Sigmoid colon (tissue), 7 donors: ENCODE measurements around the gene TSPEAR. TPM values are rescaled to one million over a fixed set of nuclear protein-coding genes. Genes with fewer than 3 reads are reported as not detected.
A peak's percentile ranks its signal among the peaks of the same experiment; 100 is the strongest.

Source experiments
- DNase-seq: peaks from one replicate; pipeline ENCODE4 v3.0.0-alpha.2; 2019
- H3K27ac ChIP-seq, 4 donors: fragments of 200-600 bp; sonication (generic); one replicate each; pipeline ENCODE4 v1.5.1; 2016 to 2019; ENCODE audit warnings: mild to moderate bottlenecking in 1 of 4
- H3K27me3 ChIP-seq, 3 donors: fragments of 200-600 bp; sonication (generic); one replicate each; pipeline ENCODE4 v1.5.1; 2019; ENCODE audit warnings: mild to moderate bottlenecking in 1 of 3
- H3K36me3 ChIP-seq, 4 donors: fragments of 200-600 bp; sonication (generic); one replicate each; pipeline ENCODE4 v1.5.1; 2016 to 2019
- H3K4me1 ChIP-seq, 4 donors: fragments of 200-600 bp; sonication (generic); one replicate each; pipeline ENCODE4 v1.5.1; 2017 to 2019
- H3K4me3 ChIP-seq, 4 donors: fragments of 200-600 bp; sonication (generic); one replicate each; pipeline ENCODE4 v1.5.1; 2017 to 2019; ENCODE audit warnings: mild to moderate bottlenecking in 2 of 4, moderate library complexity in 1 of 4
- H3K9me3 ChIP-seq, 4 donors: fragments of 200-600 bp in 3 of 4; sonication (generic) in 3 of 4; one replicate each; pipeline versions ENCODE4 v1.5.1 to v1.6.1; 2013 to 2019
- EP300 ChIP-seq, 4 donors: sonication (generic); formaldehyde crosslinking; IDR thresholded peaks; one replicate each; pipeline ENCODE4 v1.6.1; 2017; ENCODE audit warnings: antibody characterized with exemption in 4 of 4
- POLR2A ChIP-seq, 2 donors: fragments of 450-650 bp; IDR thresholded peaks; one replicate each; pipeline ENCODE4 v1.6.1; 2016; ENCODE audit warnings: antibody characterized with exemption in 2 of 2, mild to moderate bottlenecking in 2 of 2, moderate library complexity in 2 of 2
- POLR2AphosphoS5 ChIP-seq, 4 donors: sonication (generic); formaldehyde crosslinking; IDR thresholded peaks; one replicate each; pipeline ENCODE4 v1.6.1; 2017; ENCODE audit warnings: antibody characterized with exemption in 4 of 4
- WGBS, 2 donors: extraction: QIAGEN DNeasy Blood & Tissue Kit; methylation state at CpG; one replicate each; pipeline ENCODE4 v1.1.7; 2013; 5-methylcytosine and 5-hydroxymethylcytosine counted together
- intact Hi-C: fragments of 100-400 bp; cut with DNase I; formaldehyde crosslinking; loops from one replicate; pipeline ENCODE4 v1.15.1; 2023
- polyA plus RNA-seq, 3 donors: library from polyadenylated mRNA; stranded (reverse); fragments of 200-250 nt; gene quantifications; one replicate each; pipeline ENCODE4 v1.2.3, GENCODE V29; 2013
- total RNA-seq, 4 donors: library from RNA; depleted of rRNA; stranded (reverse); fragments of >200 nt; gene quantifications; one replicate each; pipeline ENCODE4 v1.1.0, GENCODE V29; 2016
- TF ChIP-seq, protein P1 (sequence below), 4 experiments: fragments of 450-650 bp in 3 of 4; fragments of 200-600 bp in 1 of 4; IDR thresholded peaks; one replicate each; pipeline ENCODE4 v1.5.1; 2016 to 2019; ENCODE audit warnings: antibody characterized with exemption in 4 of 4, mild to moderate bottlenecking in 3 of 4, moderate library complexity in 2 of 4
- donor health status: healthy with polysubstance abuse.
- donor health status: Bipolar disorder and iron deficiency.
- donor health status: healthy.

The TSPEAR gene
- total and polyA plus RNA-seq, 7 donors, result under 0.01 to 0.20 TPM; not detected in 5

DNA sequence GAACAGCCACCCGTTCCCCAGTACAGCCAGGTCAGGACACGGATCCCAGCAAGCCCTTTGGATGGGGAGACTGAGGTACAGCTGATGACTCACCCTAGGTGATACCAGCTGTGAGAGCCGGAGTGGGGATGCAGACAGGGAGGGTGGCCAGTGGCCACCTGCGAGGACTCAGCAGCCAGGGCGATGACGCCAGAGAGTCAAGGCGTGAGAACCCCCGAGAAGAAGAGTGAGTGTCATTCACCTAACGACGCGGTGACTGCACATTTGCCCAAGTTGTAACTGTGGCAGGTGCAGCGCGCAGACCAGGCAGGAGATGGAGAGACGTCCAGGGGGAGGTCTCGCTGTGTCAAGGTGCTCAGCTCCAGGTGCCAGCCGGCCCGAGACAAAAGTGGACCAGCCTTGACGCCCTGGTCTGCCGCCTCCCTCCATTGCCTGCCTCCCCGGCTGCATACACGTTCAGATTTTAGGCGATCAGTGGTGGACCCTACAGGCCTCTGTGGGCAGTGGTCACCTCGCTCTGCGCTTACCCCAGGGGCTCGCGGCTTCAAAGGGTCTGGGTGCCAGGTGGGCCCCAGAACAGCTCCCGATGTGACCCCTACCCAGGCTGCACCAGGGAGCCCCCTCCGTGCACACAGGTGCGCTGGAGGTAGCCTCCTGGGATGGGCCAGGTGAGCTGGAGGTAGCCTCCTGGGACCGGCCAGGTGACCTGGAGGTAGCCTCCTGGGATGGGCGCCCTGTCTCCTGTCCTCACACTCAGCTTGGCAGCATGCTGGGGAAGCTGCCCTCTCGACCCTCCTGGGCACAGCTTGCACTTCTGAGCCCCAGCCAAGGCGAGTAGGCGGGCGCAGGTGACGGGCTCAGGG lies 244.1 kb downstream of the TSPEAR start:
- Histone ChIP-seq H3K9me3 (no peaks in the 10 kb centered on the region), H3K4me1 (peaks cover 0 to 7% (median 0%) of the 10 kb centered on the region in 4 donors), H3K27ac (no peak overlapping the region), H3K27me3 (no peaks in the 10 kb centered on the region), H3K36me3 (no peaks in the 10 kb centered on the region), H3K4me3 (no peak overlapping the region)
- intact Hi-C loops, result no loop called here
- no peak for TF ChIP-seq POLR2AphosphoS5 (IDR thresholded peaks at IDR 0.05)
- TF ChIP-seq, protein P1, sequence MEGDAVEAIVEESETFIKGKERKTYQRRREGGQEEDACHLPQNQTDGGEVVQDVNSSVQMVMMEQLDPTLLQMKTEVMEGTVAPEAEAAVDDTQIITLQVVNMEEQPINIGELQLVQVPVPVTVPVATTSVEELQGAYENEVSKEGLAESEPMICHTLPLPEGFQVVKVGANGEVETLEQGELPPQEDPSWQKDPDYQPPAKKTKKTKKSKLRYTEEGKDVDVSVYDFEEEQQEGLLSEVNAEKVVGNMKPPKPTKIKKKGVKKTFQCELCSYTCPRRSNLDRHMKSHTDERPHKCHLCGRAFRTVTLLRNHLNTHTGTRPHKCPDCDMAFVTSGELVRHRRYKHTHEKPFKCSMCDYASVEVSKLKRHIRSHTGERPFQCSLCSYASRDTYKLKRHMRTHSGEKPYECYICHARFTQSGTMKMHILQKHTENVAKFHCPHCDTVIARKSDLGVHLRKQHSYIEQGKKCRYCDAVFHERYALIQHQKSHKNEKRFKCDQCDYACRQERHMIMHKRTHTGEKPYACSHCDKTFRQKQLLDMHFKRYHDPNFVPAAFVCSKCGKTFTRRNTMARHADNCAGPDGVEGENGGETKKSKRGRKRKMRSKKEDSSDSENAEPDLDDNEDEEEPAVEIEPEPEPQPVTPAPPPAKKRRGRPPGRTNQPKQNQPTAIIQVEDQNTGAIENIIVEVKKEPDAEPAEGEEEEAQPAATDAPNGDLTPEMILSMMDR (IDR thresholded peaks at IDR 0.05), result no peak
- no peak for TF ChIP-seq EP300 (IDR thresholded peaks at IDR 0.05)
- no peak for TF ChIP-seq POLR2A (IDR thresholded peaks at IDR 0.05)
- 92 to 94% methylated on average over 36 of the region's 36 CpGs for WGBS, 2 donors
- DNase-seq, result no peak

DNA sequence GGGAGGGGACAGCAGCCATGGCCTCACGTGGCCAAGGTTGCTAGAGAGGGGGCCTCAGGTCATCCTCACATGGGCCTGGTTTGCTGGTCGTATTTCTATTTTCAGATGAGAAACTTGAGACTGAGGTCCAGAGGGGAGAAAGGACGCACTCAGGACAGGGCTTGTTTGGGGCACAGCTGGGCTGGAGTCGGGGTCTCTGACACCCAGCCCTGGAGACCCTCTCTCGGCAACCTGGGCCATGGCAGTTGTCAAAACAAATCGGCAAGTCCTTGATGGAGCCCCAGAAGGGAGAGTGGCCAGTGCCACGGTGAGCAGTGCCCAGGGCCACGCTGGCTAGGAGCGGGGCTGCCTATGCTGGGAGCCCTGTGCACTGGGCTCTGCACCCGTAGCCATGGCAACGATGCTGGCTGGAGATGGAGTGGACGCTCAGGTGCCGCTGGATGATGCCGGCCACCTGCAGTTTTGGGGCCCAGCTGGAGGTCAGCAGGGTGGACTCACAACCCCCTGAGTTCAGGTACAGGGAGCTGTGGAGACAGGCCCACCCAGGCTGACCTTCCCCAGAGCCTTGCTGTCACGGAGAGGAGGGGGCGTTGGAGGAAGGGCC lies 244.9 kb downstream of the TSPEAR start:
- DNase-seq, result no peak
- no peaks in the 10 kb centered on the region for H3K9me3 ChIP-seq
- H3K4me1 ChIP-seq, result peaks cover 0 to 7% (median 0%) of the 10 kb centered on the region in 4 donors
- TF ChIP-seq POLR2A (IDR thresholded peaks at IDR 0.05) (no peak), EP300 (IDR thresholded peaks at IDR 0.05) (no peak), POLR2AphosphoS5 (IDR thresholded peaks at IDR 0.05) (no peak)
- TF ChIP-seq, protein P1 (IDR thresholded peaks at IDR 0.05), result no peak
- intact Hi-C loops, result no loop called here
- no peak overlapping the region for H3K4me3 ChIP-seq
- H3K27ac ChIP-seq, result no peak overlapping the region
- WGBS, 2 donors, result 91 to 93% methylated on average over 16 of the region's 16 CpGs
- no peaks in the 10 kb centered on the region for H3K27me3 ChIP-seq
- no peaks in the 10 kb centered on the region for H3K36me3 ChIP-seq

DNA sequence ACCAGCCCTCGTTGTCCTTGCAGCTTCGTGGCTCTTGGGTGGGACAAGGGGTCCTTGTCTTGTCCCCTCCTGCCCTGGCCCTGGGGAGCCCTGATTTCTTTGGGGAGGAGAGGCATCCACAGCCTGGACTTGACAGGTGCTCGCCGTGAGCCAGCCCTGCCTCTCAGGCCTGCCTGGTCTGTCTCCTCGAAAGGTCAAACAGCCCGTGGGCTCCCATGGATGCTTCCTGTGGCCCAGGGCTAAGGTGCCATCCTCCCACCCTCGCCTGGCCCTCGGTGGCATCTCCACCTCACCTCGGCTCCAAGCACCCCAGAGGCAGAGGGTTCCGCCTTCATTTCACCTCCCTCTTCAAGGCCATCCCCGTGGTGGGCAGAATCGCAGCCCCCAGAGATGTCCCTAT lies 247.0 kb downstream of the TSPEAR start:
- TF ChIP-seq EP300 (IDR thresholded peaks at IDR 0.05) (no peak), POLR2AphosphoS5 (IDR thresholded peaks at IDR 0.05) (no peak), POLR2A (IDR thresholded peaks at IDR 0.05) (no peak)
- TF ChIP-seq, protein P1 (IDR thresholded peaks at IDR 0.05), result no peak
- Histone ChIP-seq H3K4me1 (peaks cover 0 to 7% (median 0%) of the 10 kb centered on the region in 4 donors), H3K4me3 (no peak overlapping the region), H3K9me3 (no peaks in the 10 kb centered on the region), H3K36me3 (no peaks in the 10 kb centered on the region), H3K27me3 (no peaks in the 10 kb centered on the region), H3K27ac (no peak overlapping the region)
- no peak for DNase-seq
- WGBS, 2 donors, result 87 to 89% methylated on average over 12 of the region's 12 CpGs
- intact Hi-C loops, result no loop called here

- DNase-seq, result peak; percentile 65
- Histone ChIP-seq H3K27ac (no peak overlapping the region), H3K4me1 (peaks cover 0 to 7% (median 3%) of the 10 kb centered on the region in 4 donors), H3K4me3 (no peak overlapping the region), H3K27me3 (no peaks in the 10 kb centered on the region), H3K36me3 (no peaks in the 10 kb centered on the region), H3K9me3 (no peaks in the 10 kb centered on the region)
- intact Hi-C loops, result no loop called here
- WGBS, 2 donors, result 71 to 87% methylated on average over 30 of the region's 30 CpGs
- no peak for TF ChIP-seq POLR2A (IDR thresholded peaks at IDR 0.05)
These were observed 247.6 kb downstream of the TSPEAR start for GRCh38 chr21:44463724-44464123.

DNA sequence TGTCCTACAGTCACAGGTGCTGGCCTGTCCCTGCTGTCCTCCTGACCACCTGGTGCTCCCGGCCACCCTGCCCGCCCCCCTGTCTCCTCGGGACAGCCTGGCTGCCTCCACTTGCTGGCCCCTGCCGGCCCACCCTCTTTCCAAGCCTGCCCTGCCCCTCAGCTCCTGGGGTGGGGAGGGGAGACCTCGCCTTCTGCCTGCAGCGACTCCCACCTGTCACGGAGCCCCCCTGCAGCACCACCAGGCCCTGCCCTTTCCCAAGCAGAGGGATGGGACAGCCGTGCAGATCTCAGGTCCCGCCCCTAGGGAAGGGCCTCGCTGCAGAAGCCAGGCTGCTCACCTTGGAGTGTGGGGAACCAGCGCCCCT lies 248.6 kb downstream of the TSPEAR start:
- intact Hi-C loops, result no loop called here
- peaks cover 0 to under 1% (median 0%) of the 10 kb centered on the region in 4 donors for H3K36me3 ChIP-seq
- no peaks in the 10 kb centered on the region for H3K9me3 ChIP-seq
- no peak for TF ChIP-seq EP300 (IDR thresholded peaks at IDR 0.05)
- no peak for TF ChIP-seq POLR2AphosphoS5 (IDR thresholded peaks at IDR 0.05)
- TF ChIP-seq, protein P1 (IDR thresholded peaks at IDR 0.05), result no peak
- no peak for TF ChIP-seq POLR2A (IDR thresholded peaks at IDR 0.05)
- WGBS, 2 donors, result 86% methylated on average over 11 of the region's 11 CpGs
- H3K4me1 ChIP-seq, result peaks cover 0 to 9% (median 4%) of the 10 kb centered on the region in 4 donors
- H3K4me3 ChIP-seq, result no peak overlapping the region
- H3K27me3 ChIP-seq, result no peaks in the 10 kb centered on the region
- DNase-seq, result no peak
- no peak overlapping the region for H3K27ac ChIP-seq
